Muscle of leg (tissue), 11 donors: ENCODE data around the gene MMEL1. TPM values are rescaled to one million over a fixed set of nuclear protein-coding genes. Genes with fewer than 3 reads are reported as not detected.

Experiments
- DNase-seq: peaks from one replicate; pipeline ENCODE4 v3.0.0; 2013
- H3K27ac ChIP-seq: one replicate; pipeline ENCODE4 v1.5.1; 2013; ENCODE audit warnings: mild to moderate bottlenecking, low read length, control low read depth
- H3K27me3 ChIP-seq: one replicate; pipeline ENCODE4 v1.6.1; 2013; ENCODE audit warnings: low read length; ENCODE audit not compliant: control insufficient read depth, insufficient read depth
- H3K36me3 ChIP-seq: one replicate; pipeline ENCODE4 v1.6.1; 2013; ENCODE audit warnings: low read length; ENCODE audit not compliant: control insufficient read depth, insufficient read depth
- H3K4me1 ChIP-seq: one replicate; pipeline ENCODE4 v1.6.1; 2013; ENCODE audit warnings: low read length; ENCODE audit not compliant: control insufficient read depth, insufficient read depth
- H3K4me3 ChIP-seq: one replicate; pipeline ENCODE4 v1.5.1; 2013; ENCODE audit warnings: low read length, control low read depth
- H3K9me3 ChIP-seq: replicated peaks from 2 replicates; pipeline ENCODE4 v1.6.1; 2013; ENCODE audit warnings: low read depth, low read length; ENCODE audit not compliant: control insufficient read depth
- WGBS: methylation state at CpG from one replicate; pipeline ENCODE4 v1.1.5; 2013; ENCODE audit warnings: missing lambda C conversion rate; ENCODE audit not compliant: insufficient coverage; 5-methylcytosine and 5-hydroxymethylcytosine counted together
- polyA plus RNA-seq, 8 donors: library from polyadenylated mRNA; unstranded; fragments of 120-200 nt; gene quantifications; one replicate each; pipeline versions ENCODE4 v1.2.1 to v1.2.3, GENCODE V29; 2013; ENCODE audit warnings: inconsistent platforms in 1 of 8, low replicate concordance in 1 of 8; ENCODE audit not compliant: insufficient read length in 8 of 8, insufficient read depth in 1 of 8
- total RNA-seq: library from RNA; stranded (reverse); fragments of 120-200 nt; gene quantifications from one replicate; pipeline ENCODE4 v1.2.4, GENCODE V29; 2013

MMEL1 gene
- total and polyA plus RNA-seq, 9 donors = 0.29 to 1.2 (median 0.61) TPM

- Histone ChIP-seq H3K27me3 (peaks cover 26% of the 10 kb centered on the region), H3K27ac (no peak overlapping the region), H3K4me3 (no peak overlapping the region), H3K9me3 (no peaks in the 10 kb centered on the region), H3K36me3 (no peaks in the 10 kb centered on the region), H3K4me1 (peaks cover 62% of the 10 kb centered on the region)
- 60% methylated on average over 8 of the region's 11 CpGs for WGBS
- no peak for DNase-seq
Measured at GRCh38 chr1:2542246-2542915, 90.4 kb downstream of the MMEL1 start.

DNA sequence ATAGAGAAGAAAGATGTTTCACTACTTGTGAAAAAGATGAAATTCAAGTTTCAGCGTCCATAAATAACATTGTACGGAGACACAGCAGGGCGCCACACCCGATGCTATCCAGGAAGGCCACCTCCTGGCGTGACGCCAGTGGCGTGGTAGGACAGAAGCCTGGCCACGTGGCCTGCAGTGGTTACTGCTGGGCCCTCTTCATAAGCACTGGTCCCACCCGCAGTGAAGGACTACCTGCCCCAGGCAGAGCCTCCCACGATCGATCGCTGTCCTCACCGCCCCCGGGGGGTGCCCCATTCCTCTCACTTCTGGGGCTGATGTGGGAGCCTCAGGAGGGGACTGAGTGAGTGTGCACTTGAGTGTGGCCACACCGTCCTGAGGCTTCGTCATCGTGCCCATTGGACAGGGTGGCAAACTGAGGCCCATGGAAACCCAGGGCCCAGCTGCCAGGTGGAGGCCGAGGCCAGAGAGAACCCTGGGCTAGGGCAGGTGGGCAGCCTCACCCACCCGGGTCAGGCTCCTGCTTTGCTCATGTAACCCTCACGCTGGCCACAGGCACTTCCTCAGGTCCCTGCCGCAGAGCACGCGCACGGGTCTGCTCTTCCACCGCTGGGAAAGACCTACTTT, 91.1 kb downstream of the MMEL1 start:
- DNase-seq = no peak
- H3K27ac ChIP-seq = no peak overlapping the region
- H3K4me3 ChIP-seq = no peak overlapping the region
- H3K9me3 ChIP-seq = no peaks in the 10 kb centered on the region
- 78% methylated on average over 24 of the region's 25 CpGs for WGBS
- no peaks in the 10 kb centered on the region for H3K36me3 ChIP-seq
- H3K4me1 ChIP-seq = peaks cover 58% of the 10 kb centered on the region
- H3K27me3 ChIP-seq = peaks cover 20% of the 10 kb centered on the region

- H3K9me3 ChIP-seq = no peaks in the 10 kb centered on the region
- peaks cover 21% of the 10 kb centered on the region for H3K27me3 ChIP-seq
- H3K36me3 ChIP-seq = no peaks in the 10 kb centered on the region
- WGBS = 0% methylated on average over 20 of the region's 39 CpGs
- H3K4me3 ChIP-seq = no peak overlapping the region
- peaks cover 54% of the 10 kb centered on the region for H3K4me1 ChIP-seq
- no peak overlapping the region for H3K27ac ChIP-seq
- DNase-seq = no peak
Measured at GRCh38 chr1:2540816-2541492, 91.9 kb downstream of the MMEL1 start.

Other genes with a start within 250 kb of the MMEL1 start
- gene MORN1, start 241.5 kb downstream of the MMEL1 start, total RNA-seq = 8.0 TPM
- 1 to 10 TPM; 4.3 to 9.3 (median 7.1) TPM for gene MORN1, start 241.5 kb downstream of the MMEL1 start, polyA plus RNA-seq
- gene RER1, start 241.2 kb downstream of the MMEL1 start, total RNA-seq = 57.5 TPM
- gene RER1, start 241.2 kb downstream of the MMEL1 start, polyA plus RNA-seq = 10 to 100 TPM; 66.7 to 86.6 (median 72.1) TPM
- gene PEX10, start 220.5 kb downstream of the MMEL1 start, total RNA-seq = 18.3 TPM
- gene PEX10, start 220.5 kb downstream of the MMEL1 start, polyA plus RNA-seq = 10 to 100 TPM; 16.3 to 20.6 (median 19.1) TPM
- 0.35 TPM for gene PLCH2, start 156.7 kb downstream of the MMEL1 start, total RNA-seq
- gene PLCH2, start 156.7 kb downstream of the MMEL1 start, polyA plus RNA-seq = 1 to 10 TPM in 3 of 8 donors, under 1 TPM in 5; 0.41 to 3.4 (median 0.86) TPM
- gene PANK4, start 106.4 kb downstream of the MMEL1 start, total RNA-seq = 19.7 TPM
- gene PANK4, start 106.4 kb downstream of the MMEL1 start, polyA plus RNA-seq = 10 to 100 TPM; 20.3 to 30.2 (median 23.7) TPM
- gene HES5, start 102.8 kb downstream of the MMEL1 start, total RNA-seq = 0.80 TPM
- 1 to 10 TPM in 1 of 8 donors, under 1 TPM in 6, not detected in 1; 0.29 to 1.1 (median 0.34) TPM for gene HES5, start 102.8 kb downstream of the MMEL1 start, polyA plus RNA-seq
- gene TNFRSF14, start 76.6 kb downstream of the MMEL1 start, total RNA-seq = 11.2 TPM
- 10 to 100 TPM; 11.0 to 33.8 (median 15.3) TPM for gene TNFRSF14, start 76.6 kb downstream of the MMEL1 start, polyA plus RNA-seq
- gene PRXL2B, start 46.2 kb downstream of the MMEL1 start, total RNA-seq = 8.9 TPM
- gene PRXL2B, start 46.2 kb downstream of the MMEL1 start, polyA plus RNA-seq = 10 to 100 TPM; 20.8 to 32.4 (median 24.3) TPM
- 0.22 TPM for gene TTC34, start 168.7 kb upstream of the MMEL1 start, total RNA-seq
- gene TTC34, start 168.7 kb upstream of the MMEL1 start, polyA plus RNA-seq = under 1 TPM; 0.07 to 0.50 (median 0.21) TPM